Heart left ventricle (tissue), 13 donors: ENCODE results near the gene ST6GALNAC5.

Source experiments
- POLR2A ChIP-seq, 2 donors: fragments of 450-650 bp; IDR thresholded peaks; one replicate each; pipeline ENCODE4 v1.6.1; 2017; ENCODE audit warnings: antibody characterized with exemption in 2 of 2, mild to moderate bottlenecking in 2 of 2, moderate library complexity in 2 of 2
- TF ChIP-seq, protein P1 (sequence below), 12 donors: fragments of 200-600 bp; sonication (generic) in 4 of 12; IDR thresholded peaks; one replicate each; pipeline versions ENCODE4 v1.5.0 to v1.8.0; 2018 to 2022; ENCODE audit warnings: antibody characterized with exemption in 12 of 12, mild to moderate bottlenecking in 5 of 12
- donor health status: ischemic (EF 13 %, LVEDD 7.1; RV severe dilation, severe dysfunction).
- donor health status: DM: no; HTN: yes; CAD: no.
- donor health status: DM: no; HTN: no; CAD: no.
- donor health status: ischemic (EF 25% LVEDD 6.9; RV normal size, moderate dysfunction).
- donor health status: ischemic (EF 25% LVEDD 5.7; RV mildly dilated, moderate dysfunction).
- donor health status: ischemic (EF 35%, LVEDD 5.7; RV mildly dilated, moderate dysfunction).
- donor health status: nonischemic (EF 11% LVEDD 7.7; RV severe dilation, severe dysfunction).
- donor health status: DM: yes; HTN: yes; CAD: no.
- donor health status: PGD.
- donor health status: ischemic (EF 29% LVEDD 5.4; RV normal size, mild dysfunction).
- donor health status: nonischemic (EF 23%, LVEDD 6.1; RV moderate dilation, normal function).

DNA sequence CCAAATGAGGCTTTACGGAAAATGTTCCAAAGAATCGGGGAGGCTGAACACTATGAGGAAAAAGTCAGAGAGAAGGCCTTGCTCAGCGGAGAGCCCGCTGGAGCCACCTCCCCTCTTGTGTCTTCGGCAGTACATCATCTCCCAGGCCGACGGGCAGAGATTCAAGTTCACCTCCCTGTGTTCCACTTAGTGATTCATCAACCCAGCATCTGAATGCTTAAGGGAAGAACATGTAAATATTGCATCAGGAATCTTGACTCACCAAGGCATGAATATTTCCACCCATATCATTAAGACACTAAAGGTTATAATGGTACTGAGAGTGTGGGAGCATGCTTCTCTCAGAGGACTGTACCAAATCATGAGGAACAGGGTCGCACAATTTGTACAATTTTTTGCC is 172.5 kb downstream of the ST6GALNAC5 start:
- TF ChIP-seq, protein P1, sequence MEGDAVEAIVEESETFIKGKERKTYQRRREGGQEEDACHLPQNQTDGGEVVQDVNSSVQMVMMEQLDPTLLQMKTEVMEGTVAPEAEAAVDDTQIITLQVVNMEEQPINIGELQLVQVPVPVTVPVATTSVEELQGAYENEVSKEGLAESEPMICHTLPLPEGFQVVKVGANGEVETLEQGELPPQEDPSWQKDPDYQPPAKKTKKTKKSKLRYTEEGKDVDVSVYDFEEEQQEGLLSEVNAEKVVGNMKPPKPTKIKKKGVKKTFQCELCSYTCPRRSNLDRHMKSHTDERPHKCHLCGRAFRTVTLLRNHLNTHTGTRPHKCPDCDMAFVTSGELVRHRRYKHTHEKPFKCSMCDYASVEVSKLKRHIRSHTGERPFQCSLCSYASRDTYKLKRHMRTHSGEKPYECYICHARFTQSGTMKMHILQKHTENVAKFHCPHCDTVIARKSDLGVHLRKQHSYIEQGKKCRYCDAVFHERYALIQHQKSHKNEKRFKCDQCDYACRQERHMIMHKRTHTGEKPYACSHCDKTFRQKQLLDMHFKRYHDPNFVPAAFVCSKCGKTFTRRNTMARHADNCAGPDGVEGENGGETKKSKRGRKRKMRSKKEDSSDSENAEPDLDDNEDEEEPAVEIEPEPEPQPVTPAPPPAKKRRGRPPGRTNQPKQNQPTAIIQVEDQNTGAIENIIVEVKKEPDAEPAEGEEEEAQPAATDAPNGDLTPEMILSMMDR (IDR thresholded peaks at IDR 0.05) = no peak
- no peak for TF ChIP-seq POLR2A (IDR thresholded peaks at IDR 0.05)
